HG02884 (cell line): ENCODE data around the gene LRTM2.
"Not testable (repeated sequence)": the region's sequence is repeated elsewhere in the genome, so short reads cannot be mapped to it uniquely, and the experiment has no call there.

Experiments
- ATAC-seq: cut with Tn5 transposase; IDR thresholded peaks from one replicate; pipeline ENCODE4 v1.9.1; 2021; ENCODE audit warnings: mild to moderate bottlenecking, moderate library complexity; ENCODE audit not compliant: unreplicated experiment

The LRTM2 gene

GRCh38 chr12:1811281-1811947, 9.0 kb upstream of the LRTM2 start:
- no peak for ATAC-seq

- ATAC-seq, result no peak
These were observed 8.4 kb upstream of the LRTM2 start for GRCh38 chr12:1811948-1812291.

GRCh38 chr12:1812650-1813302, 7.6 kb upstream of the LRTM2 start:
- no peak for ATAC-seq

- no peak for ATAC-seq
These were observed 6.1 kb upstream of the LRTM2 start for GRCh38 chr12:1814266-1814665.

GRCh38 chr12:1815108-1815507, 5.3 kb upstream of the LRTM2 start:
- no peak for ATAC-seq

GRCh38 chr12:1815814-1816729, 4.3 kb upstream of the LRTM2 start:
- ATAC-seq, result no peak

GRCh38 chr12:1816730-1817348, 3.5 kb upstream of the LRTM2 start:
- no peak for ATAC-seq

- not testable (repeated sequence) for ATAC-seq
These were observed 2.4 kb upstream of the LRTM2 start for GRCh38 chr12:1817928-1818327.

GRCh38 chr12:1819050-1819449, 1.3 kb upstream of the LRTM2 start:
- ATAC-seq, result no peak

- no peak for ATAC-seq
These were observed 794 bp upstream of the LRTM2 start for GRCh38 chr12:1819571-1819970.

GRCh38 chr12:1820896-1821291, 529 bp downstream of the LRTM2 start:
- ATAC-seq, result no peak

GRCh38 chr12:1821805-1822204, 1.4 kb downstream of the LRTM2 start:
- no peak for ATAC-seq

- ATAC-seq, result no peak
These were observed 2.3 kb downstream of the LRTM2 start for GRCh38 chr12:1822699-1823098.

- no peak for ATAC-seq
These were observed 2.9 kb downstream of the LRTM2 start for GRCh38 chr12:1823237-1823636.

GRCh38 chr12:1825382-1826102, 5.2 kb downstream of the LRTM2 start:
- ATAC-seq, result no peak

- ATAC-seq, result no peak
These were observed 6.0 kb downstream of the LRTM2 start for GRCh38 chr12:1826401-1826800.

GRCh38 chr12:1826867-1827705, 6.7 kb downstream of the LRTM2 start:
- ATAC-seq, result no peak

- ATAC-seq, result no peak
These were observed 7.8 kb downstream of the LRTM2 start for GRCh38 chr12:1827826-1828805.

- ATAC-seq, result no peak
These were observed 8.5 kb downstream of the LRTM2 start for GRCh38 chr12:1828856-1829255.
